Astrocyte of the cerebellum (primary cell): ENCODE measurements around the gene SHFL.

ENCODE experiments used
- DNase-seq: peaks from one replicate; pipeline ENCODE4 v3.0.0-alpha.2; 2011; ENCODE audit warnings: low read depth
- H3K4me3 ChIP-seq: 2 replicates; pipeline ENCODE4 v1.5.1; 2011; ENCODE audit warnings: mild to moderate bottlenecking, low read depth, low read length, moderate library complexity
- in situ Hi-C: cut with HindIII; loops from 2 replicates; pipeline ENCODE4 v1.10.0; 2017; ENCODE audit warnings: low sequenced_read_pairs
- TF ChIP-seq, protein P1 (sequence below): IDR thresholded peaks from 2 replicates; pipeline ENCODE4 v1.5.1; 2012; ENCODE audit warnings: low read length, low read depth, moderate library complexity, mild to moderate bottlenecking; ENCODE audit errors: missing control alignments

The SHFL gene

DNA sequence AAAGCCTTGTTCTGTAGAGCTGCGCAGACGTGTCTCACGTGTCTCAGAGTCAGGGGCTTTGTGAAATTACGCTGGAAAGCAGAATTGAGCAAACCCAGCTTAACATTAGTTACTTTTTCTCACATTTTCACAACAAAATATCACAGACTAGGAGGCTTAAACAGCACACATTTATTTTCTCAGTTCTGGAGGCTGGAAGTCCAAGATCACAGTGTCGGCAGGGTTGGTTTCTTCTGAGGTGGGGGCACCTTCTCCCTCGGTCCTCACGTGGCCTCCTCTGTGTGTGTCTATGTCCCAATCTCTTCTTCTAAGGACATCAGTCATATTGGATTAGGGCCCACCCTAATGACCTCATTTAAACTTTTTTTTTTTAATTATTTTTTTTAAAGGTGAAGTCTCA lies 38.3 kb downstream of the SHFL start:
- TF ChIP-seq, protein P1, sequence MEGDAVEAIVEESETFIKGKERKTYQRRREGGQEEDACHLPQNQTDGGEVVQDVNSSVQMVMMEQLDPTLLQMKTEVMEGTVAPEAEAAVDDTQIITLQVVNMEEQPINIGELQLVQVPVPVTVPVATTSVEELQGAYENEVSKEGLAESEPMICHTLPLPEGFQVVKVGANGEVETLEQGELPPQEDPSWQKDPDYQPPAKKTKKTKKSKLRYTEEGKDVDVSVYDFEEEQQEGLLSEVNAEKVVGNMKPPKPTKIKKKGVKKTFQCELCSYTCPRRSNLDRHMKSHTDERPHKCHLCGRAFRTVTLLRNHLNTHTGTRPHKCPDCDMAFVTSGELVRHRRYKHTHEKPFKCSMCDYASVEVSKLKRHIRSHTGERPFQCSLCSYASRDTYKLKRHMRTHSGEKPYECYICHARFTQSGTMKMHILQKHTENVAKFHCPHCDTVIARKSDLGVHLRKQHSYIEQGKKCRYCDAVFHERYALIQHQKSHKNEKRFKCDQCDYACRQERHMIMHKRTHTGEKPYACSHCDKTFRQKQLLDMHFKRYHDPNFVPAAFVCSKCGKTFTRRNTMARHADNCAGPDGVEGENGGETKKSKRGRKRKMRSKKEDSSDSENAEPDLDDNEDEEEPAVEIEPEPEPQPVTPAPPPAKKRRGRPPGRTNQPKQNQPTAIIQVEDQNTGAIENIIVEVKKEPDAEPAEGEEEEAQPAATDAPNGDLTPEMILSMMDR = no peak
- no peak overlapping the region for H3K4me3 ChIP-seq
- no peak for DNase-seq
- in situ Hi-C loops = no loop called here

DNA sequence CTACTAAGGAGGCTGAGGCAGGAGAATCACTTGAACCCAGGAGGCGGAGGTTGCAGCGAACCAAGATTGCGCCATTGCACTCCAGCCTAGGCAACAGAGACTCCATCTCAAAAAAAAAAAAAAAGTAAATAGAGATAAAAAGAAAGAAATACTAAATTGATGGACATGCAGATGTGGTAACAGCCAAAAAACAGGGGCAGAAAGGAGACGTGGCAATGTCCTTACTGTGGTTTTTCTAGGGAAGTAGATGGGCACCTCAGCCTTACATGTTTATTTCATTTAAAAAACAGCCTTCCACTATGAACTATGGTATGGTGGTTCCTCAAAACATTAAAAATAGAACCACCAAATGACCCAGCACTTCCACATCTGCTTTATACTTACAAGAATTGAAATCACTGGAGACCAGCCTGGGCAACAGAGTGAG lies 40.1 kb downstream of the SHFL start:
- TF ChIP-seq, protein P1 = no peak
- in situ Hi-C loops = no loop called here
- DNase-seq = no peak
- no peak overlapping the region for H3K4me3 ChIP-seq

DNA sequence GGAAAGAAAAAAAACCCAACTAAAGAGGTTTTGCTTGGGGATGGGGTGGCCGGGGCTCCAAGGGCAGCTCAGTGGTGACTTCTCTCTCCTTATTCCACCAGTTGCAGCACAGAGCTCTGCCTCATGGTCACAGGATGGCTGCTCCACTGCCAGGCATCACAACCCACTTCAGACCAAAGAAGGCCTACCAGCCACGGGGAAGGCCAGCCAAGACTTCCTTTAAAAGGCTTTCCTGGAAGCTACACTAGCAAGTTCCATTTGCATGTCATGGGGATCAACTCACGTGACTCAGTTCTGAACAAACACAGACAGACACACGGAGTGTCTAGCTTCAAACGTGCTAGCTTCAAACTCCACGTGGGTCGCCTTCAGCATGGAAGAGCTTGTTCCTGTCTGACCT lies 46.8 kb downstream of the SHFL start:
- no peak overlapping the region for H3K4me3 ChIP-seq
- no peak for DNase-seq
- in situ Hi-C loops = no loop called here
- TF ChIP-seq, protein P1 = no peak

DNA sequence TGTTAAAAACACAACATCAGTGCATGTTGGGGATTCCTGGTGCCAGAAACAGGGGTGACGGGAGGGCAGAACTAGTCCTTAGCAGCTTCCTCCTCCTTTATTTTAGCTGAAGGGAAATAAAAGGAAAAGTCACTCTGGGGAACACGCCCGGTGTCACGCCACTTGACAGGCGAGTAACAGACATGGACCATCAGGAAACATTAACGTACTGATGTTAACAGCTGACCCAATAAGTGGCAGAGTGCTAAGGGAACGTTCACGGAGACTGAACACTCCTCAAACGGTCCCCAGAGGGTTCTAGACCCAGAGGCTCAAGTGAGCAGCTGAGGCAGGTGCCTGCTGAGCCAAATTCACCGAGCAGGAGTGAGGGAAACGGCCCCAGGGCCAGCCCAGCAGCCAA lies 47.5 kb downstream of the SHFL start:
- H3K4me3 ChIP-seq = no peak overlapping the region
- DNase-seq = no peak
- in situ Hi-C loops = no loop called here
- TF ChIP-seq, protein P1 = no peak

DNA sequence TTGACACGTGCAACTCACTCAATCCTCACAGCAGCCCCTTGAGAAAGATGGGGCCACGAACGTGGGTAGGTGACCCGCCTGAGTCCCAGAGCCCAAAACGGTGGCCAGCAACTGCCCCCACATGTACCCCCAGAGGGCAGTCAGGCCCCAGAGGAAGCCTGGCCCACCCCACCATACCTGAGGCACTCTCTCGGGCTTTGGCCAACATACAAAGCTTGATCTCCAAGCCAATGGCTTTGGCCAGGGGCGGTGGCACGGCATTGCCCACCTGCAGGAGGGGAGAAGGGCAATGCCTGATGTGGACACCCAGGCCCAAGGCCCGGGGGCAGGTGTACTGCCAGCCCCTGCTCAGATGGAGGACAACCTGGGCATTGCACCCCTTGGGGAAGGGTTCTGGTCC lies 47.9 kb downstream of the SHFL start:
- in situ Hi-C loops = no loop called here
- TF ChIP-seq, protein P1 = no peak
- H3K4me3 ChIP-seq = no peak overlapping the region
- DNase-seq = no peak

DNA sequence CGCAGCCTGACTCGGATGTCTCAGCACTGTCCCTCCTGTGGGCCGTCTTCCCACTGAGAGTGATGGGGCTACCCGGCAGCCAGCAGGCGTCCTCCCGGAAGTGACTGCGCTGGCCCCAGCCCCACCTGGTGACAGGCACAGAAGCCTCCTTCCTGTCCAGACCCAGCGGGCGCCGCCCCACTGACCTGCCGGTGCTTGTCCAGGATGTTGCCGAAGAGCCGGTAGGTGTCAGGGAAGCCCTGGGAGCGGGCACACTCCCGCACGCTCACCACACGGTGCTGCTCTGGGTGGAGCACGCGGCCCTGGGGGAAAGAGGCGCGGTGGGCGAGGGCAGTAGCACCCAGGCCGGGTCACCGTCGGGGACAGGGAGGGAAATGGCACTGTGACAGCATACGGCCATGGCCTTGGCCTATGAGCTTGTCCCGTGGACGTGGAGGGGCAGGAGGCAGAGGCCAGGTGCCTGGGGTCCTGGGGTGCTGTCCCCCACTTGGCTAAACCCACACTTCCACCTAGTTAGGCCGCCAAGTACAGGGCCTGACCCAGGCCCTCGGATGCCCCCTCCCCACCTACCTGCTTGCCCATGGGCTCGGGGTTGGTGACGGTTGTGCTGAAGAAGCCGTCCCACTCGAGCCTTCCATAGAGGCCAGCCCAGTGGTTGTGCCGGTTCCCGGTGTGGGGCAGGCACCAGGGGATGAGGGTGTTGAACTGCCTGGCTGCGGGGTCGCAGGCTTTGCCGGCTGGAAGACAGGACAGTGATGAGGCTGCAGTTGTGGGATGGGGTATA lies 49.6 kb downstream of the SHFL start:
- DNase-seq = no peak
- in situ Hi-C loops = no loop called here
- TF ChIP-seq, protein P1 = no peak
- H3K4me3 ChIP-seq = no peak overlapping the region
